EL (cell line): Measurements from ENCODE around the gene CMTM1.
A peak's percentile ranks its signal among the peaks of the same experiment; 100 is the strongest.
"Not testable (repeated sequence)": the region's sequence is repeated elsewhere in the genome, so short reads cannot be mapped to it uniquely, and the experiment has no call there.

Experiments
- DNase-seq: peaks from one replicate; pipeline ENCODE4 v3.0.0-alpha.2; 2016

The CMTM1 gene

DNA sequence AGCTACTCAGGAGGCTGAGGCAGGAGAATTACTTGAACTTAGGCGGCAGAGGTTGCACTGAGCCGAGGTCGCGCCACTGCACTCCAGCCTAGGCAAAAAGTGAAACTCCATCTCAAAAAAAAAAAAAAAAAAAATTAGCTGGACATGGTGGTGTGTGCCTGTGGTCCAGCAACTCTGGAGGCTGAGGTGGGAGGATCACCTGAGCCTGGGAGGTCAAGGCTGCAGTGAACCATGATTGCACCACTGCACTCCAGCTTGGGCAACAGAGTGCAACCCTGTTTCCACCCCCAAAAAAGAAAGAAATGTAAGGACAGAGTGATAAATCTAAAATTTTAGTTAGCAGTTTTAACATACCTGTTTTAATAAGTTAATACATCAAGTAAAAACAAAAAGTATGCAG, 30.3 kb downstream of the CMTM1 start:
- DNase-seq, result not testable (repeated sequence)

DNA sequence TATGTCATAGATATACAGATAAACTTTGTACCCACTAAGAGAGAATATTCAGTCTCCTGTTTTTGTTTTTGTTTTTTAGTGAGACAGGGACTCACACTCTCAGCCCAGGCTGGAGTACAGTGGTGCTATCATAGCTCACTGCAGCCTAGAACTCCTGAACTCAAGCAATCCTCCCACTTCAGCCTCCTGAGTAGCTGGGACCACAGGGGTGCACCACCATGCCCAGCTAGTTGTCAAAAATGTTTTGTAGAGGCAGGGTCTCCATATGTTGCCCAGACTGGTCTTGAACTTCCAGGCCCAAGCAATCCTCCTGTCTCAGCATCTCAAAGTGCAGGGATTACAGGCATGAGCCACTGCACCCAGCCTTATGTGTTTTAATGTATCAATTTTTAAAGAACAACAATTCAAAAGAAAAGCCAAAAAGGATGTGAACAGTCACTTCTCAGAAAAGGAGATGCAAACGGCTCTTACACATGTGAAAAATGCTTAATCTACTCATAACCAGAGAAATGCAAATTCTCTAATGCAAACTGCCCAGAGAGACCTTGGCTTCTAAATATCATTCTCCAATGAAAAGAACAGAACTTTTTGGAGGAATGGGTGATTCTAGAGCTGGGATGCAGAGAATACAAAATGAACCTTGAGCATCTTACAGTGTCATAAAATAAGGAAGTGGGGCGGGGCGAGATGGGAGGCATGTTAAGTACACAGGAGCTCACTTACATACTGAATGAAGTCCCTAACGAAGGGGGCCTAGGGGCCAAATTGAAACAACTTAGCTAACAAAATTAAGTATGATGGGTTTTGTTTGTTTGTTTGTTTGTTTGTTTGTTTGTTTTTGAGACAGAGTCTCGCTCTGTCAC, 31.0 kb downstream of the CMTM1 start:
- DNase-seq, result no peak

DNA sequence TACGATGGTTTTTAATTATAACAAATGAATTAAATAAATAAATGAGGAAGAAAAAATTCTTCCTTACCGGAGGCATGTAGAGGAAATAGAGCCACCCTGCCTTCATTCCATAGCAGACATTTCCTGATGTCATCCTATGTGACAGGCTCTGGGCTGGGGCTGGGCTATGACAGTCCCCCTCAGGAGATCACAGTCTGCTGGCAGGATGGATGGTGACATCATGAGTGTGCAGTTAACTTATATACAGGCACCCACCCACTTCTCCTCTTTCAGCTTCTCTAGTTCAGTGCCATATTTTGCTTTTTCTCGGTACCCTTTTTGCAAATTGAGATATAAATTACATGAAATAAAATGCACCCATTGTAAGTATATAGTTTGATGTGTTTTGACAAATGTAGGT, 31.9 kb downstream of the CMTM1 start:
- no peak for DNase-seq

DNA sequence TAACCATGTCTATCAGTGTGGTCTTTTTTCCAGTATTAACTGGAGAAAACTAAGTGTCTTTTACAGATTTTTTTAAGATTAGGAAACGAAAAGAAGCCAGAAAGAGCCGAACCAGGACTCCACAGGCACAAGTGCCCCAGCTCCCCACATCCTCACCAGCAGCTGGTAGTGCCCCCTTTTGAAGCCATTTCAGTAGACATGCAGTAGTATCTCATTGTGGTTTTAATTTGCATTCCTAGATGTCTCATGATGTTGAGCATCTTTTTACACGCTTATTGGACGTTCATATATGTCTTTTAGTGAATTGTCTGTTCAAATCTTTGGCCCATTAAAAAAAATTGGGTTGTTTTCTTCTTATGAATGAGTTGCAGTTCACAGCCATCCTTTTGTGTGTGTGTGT, 33.5 kb downstream of the CMTM1 start:
- no peak for DNase-seq

DNA sequence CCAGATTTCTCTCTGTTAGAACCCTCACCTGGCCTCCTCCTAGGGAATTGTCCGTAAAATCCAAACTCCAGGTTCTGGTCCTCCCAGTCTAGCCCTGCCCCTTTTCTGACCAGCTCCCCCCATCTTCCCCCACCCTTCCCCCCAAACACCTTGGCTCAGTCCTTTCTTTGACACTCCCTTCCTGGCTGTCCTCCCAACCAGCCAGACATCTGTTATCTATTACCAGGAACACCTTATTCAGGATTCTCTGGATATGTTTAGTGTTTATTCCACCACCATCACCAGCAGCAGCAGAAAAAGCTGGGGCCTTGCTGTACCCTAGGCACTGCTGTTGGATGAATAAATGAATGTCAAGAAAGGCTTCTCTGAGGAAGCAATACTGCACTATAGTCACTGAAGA, 34.2 kb downstream of the CMTM1 start:
- DNase-seq, result no peak

DNA sequence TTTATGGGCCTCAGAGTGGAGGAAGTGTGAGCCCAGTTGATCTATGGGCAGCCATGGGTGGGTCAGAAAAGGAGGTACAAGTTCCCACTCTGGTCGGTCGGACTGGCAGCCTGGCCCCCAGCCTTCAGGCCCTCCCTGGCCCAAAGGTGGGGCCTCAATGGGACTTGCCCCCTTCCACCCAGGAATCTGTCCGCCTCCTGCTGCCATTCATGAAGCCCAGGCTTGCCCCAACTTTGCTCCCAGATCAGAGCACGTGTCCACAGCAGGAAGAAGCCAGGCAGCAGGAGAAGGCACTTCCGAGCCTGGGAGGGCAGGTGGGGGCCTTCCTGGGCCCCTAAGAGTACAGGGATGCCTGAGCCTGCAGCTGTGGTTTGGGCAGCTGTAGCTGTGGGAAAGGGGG, 35.2 kb downstream of the CMTM1 start:
- no peak for DNase-seq

DNA sequence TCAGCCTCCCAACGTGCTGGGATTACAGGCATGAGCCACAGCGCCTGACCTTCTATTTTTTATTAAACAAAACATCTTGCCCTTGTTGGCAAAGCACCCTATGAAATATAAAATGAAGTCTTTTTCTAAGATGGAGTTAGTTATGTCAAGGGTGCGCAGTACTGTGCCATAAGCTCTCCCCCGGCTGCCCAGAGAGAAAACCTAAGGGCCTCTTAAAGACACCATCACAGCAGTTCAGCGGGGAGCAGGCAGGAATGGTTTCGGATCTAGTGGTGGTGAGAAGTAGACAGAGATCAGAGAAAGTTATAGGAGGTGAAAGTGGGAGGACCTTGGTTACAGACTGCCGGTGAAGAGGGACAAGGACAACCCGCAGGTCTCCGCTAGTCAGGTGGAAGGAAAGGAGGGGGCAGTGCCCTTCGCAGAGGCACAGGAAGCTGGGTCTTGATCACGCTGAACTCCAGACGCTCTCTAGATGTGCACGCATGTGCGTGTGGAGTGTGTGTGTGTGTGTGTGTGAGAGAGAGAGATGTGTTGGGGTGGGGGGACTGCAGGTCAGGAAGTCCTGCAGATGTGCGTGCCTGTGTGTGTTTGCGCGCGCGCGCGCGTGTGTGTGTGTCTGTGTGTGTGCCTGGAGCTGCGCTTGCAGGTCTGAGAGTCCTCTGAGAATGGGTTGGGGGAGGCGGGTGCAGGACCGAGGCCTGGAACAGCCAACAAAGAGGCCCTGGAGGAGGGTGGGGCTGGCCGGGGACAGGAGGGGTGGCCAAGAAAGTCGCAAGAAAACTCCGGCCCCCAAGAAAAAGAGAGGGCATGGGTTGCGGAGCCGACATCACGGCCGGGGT, 37.5 kb downstream of the CMTM1 start:
- peak; percentile 58 for DNase-seq

GRCh38 chr16:66604376-66605176, 38.3 kb downstream of the CMTM1 start, which contains the start of gene CMTM3:
Gene CMTM3, plus strand, starts transcription at chr16:66604704. Its CDS starts 102 bp downstream, at chr16:66604806.
- DNase-seq, result peak; percentile 62

GRCh38 chr16:66605177-66605978, 39.1 kb downstream of the CMTM1 start:
- DNase-seq, result peak; percentile 53

DNA sequence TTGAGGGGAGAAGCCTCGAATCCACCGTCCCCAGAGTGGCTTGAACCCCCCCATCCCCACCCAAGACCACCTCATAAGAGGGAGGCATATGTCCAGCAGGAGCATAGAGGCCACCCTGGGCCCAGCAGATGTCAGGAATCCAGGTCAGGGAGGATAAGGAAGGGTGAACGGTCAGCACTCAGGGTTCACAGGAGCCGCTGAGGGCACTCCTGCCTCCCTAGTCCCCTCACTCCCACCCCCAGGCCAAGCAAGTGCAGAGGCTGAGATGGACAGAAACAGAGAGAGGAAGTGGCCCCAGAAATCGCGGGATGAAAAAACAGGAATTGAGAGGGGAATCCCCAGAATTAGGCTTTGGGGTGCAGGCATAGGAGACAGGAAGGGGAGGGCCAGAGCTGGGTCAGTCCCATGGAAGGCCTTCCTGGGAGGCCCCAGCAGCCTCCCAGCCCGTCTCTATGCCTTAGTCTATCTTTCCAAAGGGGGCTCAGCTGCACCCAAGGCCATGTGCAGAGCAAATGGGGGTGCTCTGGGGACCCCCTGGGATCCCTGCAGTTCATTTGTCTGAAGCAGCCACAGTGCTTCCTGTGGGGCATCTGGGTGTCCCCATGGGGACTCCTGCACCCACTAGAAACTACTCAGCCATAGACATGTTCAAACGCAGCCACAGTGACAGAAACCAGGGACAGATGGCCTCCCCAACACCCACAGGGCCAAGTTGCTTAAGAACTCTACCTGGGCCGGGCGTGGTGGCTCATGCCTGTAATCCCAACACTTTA, 39.9 kb downstream of the CMTM1 start:
- peak; percentile 25 for DNase-seq

- peak; percentile 87 for DNase-seq
Observed at GRCh38 chr16:66608241-66609138, 42.3 kb downstream of the CMTM1 start.

DNA sequence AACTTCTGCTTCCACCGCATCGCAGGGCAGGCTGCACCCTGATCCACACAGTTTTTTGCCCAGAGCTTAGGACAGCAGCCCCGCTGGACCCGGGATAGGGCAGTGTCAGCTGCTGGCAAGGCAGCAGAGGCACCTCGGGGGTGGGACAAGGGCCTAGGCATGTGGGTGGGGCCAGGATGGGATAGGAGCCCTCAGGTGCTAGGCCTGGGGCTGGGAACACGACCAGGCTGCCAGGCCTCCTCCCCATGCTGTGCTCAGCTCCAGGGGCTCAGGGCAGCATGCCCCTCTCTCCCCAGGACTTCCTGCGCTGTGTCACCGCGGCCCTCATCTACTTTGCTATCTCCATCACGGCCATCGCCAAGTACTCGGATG, 42.9 kb downstream of the CMTM1 start:
- DNase-seq, result no peak

DNA sequence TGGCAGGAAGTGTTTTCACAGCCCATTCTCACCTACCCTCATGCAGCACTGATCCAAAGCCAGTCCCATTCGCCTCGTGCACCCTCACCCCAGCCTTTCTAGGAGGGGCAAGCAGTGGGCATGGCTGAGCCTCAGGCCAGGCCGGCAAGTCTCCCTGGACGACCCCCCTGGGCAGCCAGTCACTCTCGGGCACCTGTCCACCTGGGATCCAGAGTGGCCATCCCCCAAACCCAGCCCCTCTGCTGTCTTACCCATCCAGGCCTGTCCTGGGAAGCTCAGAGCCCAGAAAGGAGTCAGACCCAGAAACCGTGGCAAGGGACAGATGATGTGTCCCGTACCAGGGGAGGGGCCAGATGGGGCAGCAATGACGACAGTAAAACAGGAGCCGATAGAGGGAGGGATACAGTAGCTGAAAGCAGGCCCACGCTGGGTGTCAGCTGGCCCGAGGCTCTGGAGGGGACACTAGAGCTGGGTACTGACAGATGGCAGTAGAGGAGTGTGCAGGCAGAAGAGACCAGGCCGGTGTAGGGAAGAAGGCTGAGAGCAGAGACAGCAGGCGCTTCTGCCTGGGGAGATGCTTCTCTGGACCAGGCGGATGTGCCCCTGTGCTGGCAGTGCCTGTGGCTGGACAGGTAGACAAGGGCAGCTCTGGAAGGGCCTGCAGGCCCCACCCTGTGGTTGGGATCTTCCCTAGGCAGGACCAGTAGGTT, 44.0 kb downstream of the CMTM1 start:
- no peak for DNase-seq

GRCh38 chr16:66611911-66612310, 45.7 kb downstream of the CMTM1 start:
- DNase-seq, result not testable (repeated sequence)

DNA sequence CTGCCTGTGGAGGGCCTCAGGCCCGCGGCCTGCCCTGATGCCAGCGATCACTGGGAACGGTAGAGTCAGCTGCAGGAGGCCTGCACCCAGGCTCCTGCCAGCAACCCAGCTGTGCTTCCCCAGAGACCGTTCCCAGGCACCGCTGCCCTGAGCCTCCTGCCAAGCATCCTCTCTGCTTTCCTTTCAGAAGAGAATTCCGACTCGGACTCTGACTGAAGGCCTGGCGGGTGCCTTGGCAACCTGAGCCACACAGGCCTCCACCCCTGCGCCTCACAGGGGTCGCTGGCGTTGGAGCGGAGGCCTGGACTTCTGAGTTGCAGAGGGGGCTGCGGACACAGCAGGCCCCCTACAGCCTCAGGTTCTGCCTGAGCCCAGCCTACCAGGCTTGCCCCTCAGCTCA, 46.2 kb downstream of the CMTM1 start:
- DNase-seq, result no peak

- no peak for DNase-seq
Observed at GRCh38 chr16:66614161-66614802, 48.0 kb downstream of the CMTM1 start.

- DNase-seq, result no peak
Observed at GRCh38 chr16:66616169-66616568, 49.9 kb downstream of the CMTM1 start.

DNA sequence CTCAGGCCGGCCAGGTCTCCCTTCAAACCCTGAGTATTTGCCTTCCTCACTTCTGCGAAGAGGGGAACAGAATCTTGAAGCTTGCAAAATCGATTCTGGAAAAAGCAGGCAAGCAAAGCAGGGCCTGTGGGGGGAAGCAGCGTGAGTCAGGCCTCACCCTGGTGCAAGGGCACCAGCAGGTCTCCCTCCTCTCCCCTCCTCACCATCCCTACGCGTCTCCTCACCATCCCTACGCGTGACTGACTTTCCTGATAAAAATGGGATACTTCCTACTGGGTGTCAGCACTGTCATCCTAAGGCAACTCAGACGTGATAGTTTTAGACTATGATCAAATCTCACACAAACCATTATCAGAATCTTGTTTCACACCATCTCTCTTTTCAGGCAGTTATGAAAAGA, 50.4 kb downstream of the CMTM1 start:
- no peak for DNase-seq

GRCh38 chr16:66617010-66617434, 50.8 kb downstream of the CMTM1 start:
- no peak for DNase-seq
